HG03378 (cell line): Measurements from ENCODE around the gene ACTC1.

Experiments
- ATAC-seq: cut with Tn5 transposase; IDR thresholded peaks from one replicate; pipeline ENCODE4 v1.9.1; 2021; ENCODE audit warnings: mild to moderate bottlenecking, moderate library complexity; ENCODE audit not compliant: unreplicated experiment

Gene ACTC1

GRCh38 chr15:34759992-34760391, 35.4 kb downstream of the ACTC1 start:
- ATAC-seq = no peak

GRCh38 chr15:34759347-34759746, 36.0 kb downstream of the ACTC1 start:
- no peak for ATAC-seq

GRCh38 chr15:34757262-34757661, 38.1 kb downstream of the ACTC1 start:
- ATAC-seq = no peak

GRCh38 chr15:34755419-34755773, 40.0 kb downstream of the ACTC1 start:
- ATAC-seq = no peak

GRCh38 chr15:34754674-34755418, 40.5 kb downstream of the ACTC1 start, which contains the start of gene GJD2:
Gene GJD2, minus strand, starts transcription at chr15:34754998. Its CDS starts 510 bp downstream, at chr15:34754488.
- no peak for ATAC-seq

GRCh38 chr15:34754171-34754601, 41.2 kb downstream of the ACTC1 start:
- ATAC-seq = no peak

- ATAC-seq = no peak
Observed at GRCh38 chr15:34753236-34753894, 42.0 kb downstream of the ACTC1 start.

GRCh38 chr15:34749691-34750090, 45.7 kb downstream of the ACTC1 start:
- no peak for ATAC-seq
